Mucosa of rectum (tissue), 2 donors: ENCODE measurements around the gene NDUFS4.
A peak's percentile ranks its signal among the peaks of the same experiment; 100 is the strongest.
"Not testable (repeated sequence)": the region's sequence is repeated elsewhere in the genome, so short reads cannot be mapped to it uniquely, and the experiment has no call there.

Source experiments
- H3K27ac ChIP-seq, 2 donors: one replicate each; pipeline ENCODE4 v1.7.0; 2013; ENCODE audit warnings: inconsistent platforms in 2 of 2, low read depth in 2 of 2, low read length in 2 of 2
- H3K27me3 ChIP-seq, 2 donors: one replicate each; pipeline ENCODE4 v1.7.0; 2013; ENCODE audit warnings: low read length in 2 of 2; ENCODE audit not compliant: control insufficient read depth in 2 of 2, insufficient read depth in 2 of 2
- H3K36me3 ChIP-seq, 2 donors: one replicate each; pipeline ENCODE4 v1.7.0; 2013; ENCODE audit warnings: low read length in 2 of 2; ENCODE audit not compliant: control insufficient read depth in 2 of 2, insufficient read depth in 2 of 2
- H3K4me1 ChIP-seq, 2 donors: one replicate each; pipeline ENCODE4 v1.7.0; 2013; ENCODE audit warnings: low read length in 2 of 2, mild to moderate bottlenecking in 1 of 2; ENCODE audit not compliant: control insufficient read depth in 2 of 2, insufficient read depth in 2 of 2
- H3K4me3 ChIP-seq, 2 donors: one replicate each; pipeline ENCODE4 v1.7.0; 2013; ENCODE audit warnings: low read length in 2 of 2
- H3K9ac ChIP-seq, 2 donors: one replicate each; pipeline ENCODE4 v1.7.0; 2013; ENCODE audit warnings: low read length in 2 of 2, low read depth in 1 of 2, mild to moderate bottlenecking in 1 of 2
- H3K9me3 ChIP-seq, 2 donors: one replicate each; pipeline ENCODE4 v1.7.0; 2013; ENCODE audit warnings: low read length in 2 of 2; ENCODE audit not compliant: control insufficient read depth in 2 of 2
- donor health status: healthy.
- donor health status: Normal muscosa, but diverticular disease.

Gene NDUFS4

DNA sequence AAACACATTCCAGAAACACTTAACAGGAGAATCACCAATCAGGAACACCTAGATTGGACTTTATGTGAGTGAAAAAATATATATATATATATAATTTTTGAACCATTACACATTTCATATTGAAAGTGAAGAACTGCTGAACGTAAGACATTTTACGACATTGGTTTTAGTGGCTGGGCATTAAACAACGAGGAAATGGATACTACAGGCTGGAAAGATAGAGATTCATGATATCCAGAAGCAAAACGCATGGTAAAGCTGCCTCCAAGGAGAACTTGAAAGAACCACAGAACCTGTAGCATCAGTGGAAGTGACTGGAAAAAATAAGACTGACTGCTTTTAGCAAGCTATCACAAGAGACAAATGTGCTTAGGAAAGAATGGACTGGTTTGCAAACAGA, 13.2 kb upstream of the NDUFS4 start:
- H3K9ac ChIP-seq = peak overlapping the region in 1 of 2 donors; percentile 8
- no peaks in the 10 kb centered on the region for H3K27me3 ChIP-seq

GRCh38 chr5:53548501-53548900, 11.9 kb upstream of the NDUFS4 start:
- H3K9me3 ChIP-seq, H3K27ac ChIP-seq, H3K27me3 ChIP-seq, H3K9ac ChIP-seq, H3K4me3 ChIP-seq, H3K36me3 ChIP-seq: not testable (repeated sequence)
- peaks cover 2 to 17% of the 10 kb centered on the region in 2 donors for H3K4me1 ChIP-seq

More for the DNA sequence above, 13.2 kb upstream of the NDUFS4 start:
- Histone ChIP-seq H3K27ac (no peak overlapping the region), H3K4me3 (no peak overlapping the region), H3K36me3 (no peaks in the 10 kb centered on the region), H3K4me1 (peaks cover 2 to 17% of the 10 kb centered on the region in 2 donors), H3K9me3 (no peaks in the 10 kb centered on the region)

DNA sequence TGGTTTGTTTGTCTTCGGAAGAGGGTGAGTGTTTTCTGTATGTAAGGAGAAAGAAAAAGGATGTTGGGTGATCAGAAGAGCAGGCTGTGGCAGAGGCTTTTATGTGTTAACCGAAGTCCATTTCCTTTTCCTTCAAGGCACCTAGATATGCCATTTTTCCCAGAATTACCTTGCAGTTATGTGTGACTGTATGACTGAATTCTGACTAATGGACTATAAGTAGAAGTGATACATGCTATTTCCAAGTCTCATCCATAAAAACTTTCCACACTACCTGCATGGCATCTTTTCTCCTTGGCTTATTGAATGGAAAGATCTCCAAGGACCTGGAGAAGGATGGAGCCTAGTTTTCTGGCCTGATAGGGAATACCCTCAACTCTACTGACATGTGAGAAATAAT, 10.6 kb upstream of the NDUFS4 start:
- Histone ChIP-seq H3K27ac (no peak overlapping the region), H3K27me3 (no peaks in the 10 kb centered on the region), H3K4me1 (peaks cover 2 to 17% of the 10 kb centered on the region in 2 donors), H3K36me3 (no peaks in the 10 kb centered on the region), H3K9ac (no peak overlapping the region), H3K9me3 (no peaks in the 10 kb centered on the region), H3K4me3 (no peak overlapping the region)

- Histone ChIP-seq H3K9me3 (no peaks in the 10 kb centered on the region), H3K36me3 (no peaks in the 10 kb centered on the region)
Observed at GRCh38 chr5:53552561-53552960, 7.9 kb upstream of the NDUFS4 start.

DNA sequence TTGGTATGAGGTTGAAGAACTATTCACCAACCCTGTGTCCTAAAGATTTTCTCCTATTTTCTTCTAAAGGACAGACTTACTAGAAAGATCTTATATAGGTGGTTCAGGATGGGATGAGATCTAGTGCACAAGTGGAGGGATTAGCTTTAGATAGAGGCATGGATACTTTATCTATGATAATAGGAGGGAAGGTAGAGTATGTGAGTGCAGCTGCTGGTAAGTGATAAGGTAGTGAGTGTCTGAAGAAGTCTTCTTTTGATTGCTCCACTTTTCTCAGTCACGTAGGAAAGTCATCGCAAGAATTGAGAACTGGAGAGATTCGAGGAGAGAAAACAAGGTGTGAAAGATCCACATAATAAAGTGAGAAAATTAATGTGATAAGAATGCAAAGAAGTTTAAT, 6.0 kb upstream of the NDUFS4 start:
- peaks cover 0 to 2% of the 10 kb centered on the region in 2 donors for H3K9me3 ChIP-seq
- no peak overlapping the region for H3K4me3 ChIP-seq
- no peaks in the 10 kb centered on the region for H3K27me3 ChIP-seq
- no peak overlapping the region for H3K9ac ChIP-seq
- H3K36me3 ChIP-seq = no peaks in the 10 kb centered on the region
- H3K27ac ChIP-seq = no peak overlapping the region
- no peaks in the 10 kb centered on the region for H3K4me1 ChIP-seq

More at GRCh38 chr5:53552561-53552960, 7.9 kb upstream of the NDUFS4 start:
- no peak overlapping the region for H3K27ac ChIP-seq
- no peak overlapping the region for H3K9ac ChIP-seq
- peaks cover 0 to 11% of the 10 kb centered on the region in 2 donors for H3K4me1 ChIP-seq
- H3K4me3 ChIP-seq = no peak overlapping the region
- no peaks in the 10 kb centered on the region for H3K27me3 ChIP-seq

- no peaks in the 10 kb centered on the region for H3K4me1 ChIP-seq
- H3K9me3 ChIP-seq = peaks cover 0 to 2% of the 10 kb centered on the region in 2 donors
- no peaks in the 10 kb centered on the region for H3K36me3 ChIP-seq
- no peaks in the 10 kb centered on the region for H3K27me3 ChIP-seq
- H3K9ac ChIP-seq = no peak overlapping the region
- no peak overlapping the region for H3K27ac ChIP-seq
- H3K4me3 ChIP-seq = no peak overlapping the region
Observed at GRCh38 chr5:53555160-53555559, 5.3 kb upstream of the NDUFS4 start.

DNA sequence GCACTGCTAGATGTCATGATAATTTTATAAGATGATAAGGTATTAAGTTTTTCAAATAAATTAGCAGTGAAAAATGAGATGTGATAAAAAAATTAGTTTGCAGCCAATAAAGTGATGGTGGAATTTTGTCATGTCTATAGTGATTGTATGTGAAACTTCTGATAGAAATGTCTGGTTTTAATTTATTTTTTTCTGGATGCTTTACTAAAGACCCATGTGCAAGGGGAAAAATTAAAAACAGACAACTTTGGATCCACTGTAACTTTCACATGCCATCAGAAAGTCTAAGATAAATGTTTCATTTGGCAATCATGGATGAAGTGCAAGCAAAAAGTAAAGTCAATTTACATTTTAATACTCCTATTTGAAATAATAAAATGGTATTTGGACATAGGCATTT, 4.4 kb upstream of the NDUFS4 start:
- Histone ChIP-seq H3K4me1 (no peaks in the 10 kb centered on the region), H3K36me3 (no peaks in the 10 kb centered on the region), H3K9ac (no peak overlapping the region), H3K27ac (no peak overlapping the region), H3K4me3 (no peak overlapping the region), H3K27me3 (no peaks in the 10 kb centered on the region), H3K9me3 (peaks cover 0 to 2% of the 10 kb centered on the region in 2 donors)

DNA sequence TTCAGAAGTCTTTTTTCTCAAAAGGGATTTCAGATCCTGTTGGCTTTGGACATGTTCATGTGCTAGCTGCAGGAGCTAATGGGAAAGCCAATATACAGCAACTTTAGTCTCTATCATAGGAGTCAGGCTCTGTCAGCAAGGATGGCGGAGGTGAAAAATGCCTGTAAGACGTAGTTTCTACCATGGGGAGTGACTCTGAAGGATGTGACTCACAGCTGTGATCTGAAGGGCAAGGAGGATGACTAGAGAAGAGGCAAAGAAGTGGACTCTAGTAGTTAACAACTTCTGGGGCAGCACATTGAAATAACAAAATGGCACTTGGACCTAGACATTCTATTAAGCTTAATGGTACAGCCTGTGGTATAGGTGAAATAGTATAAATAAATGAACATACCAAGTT, 3.1 kb upstream of the NDUFS4 start:
- Histone ChIP-seq H3K9me3 (peaks cover 0 to 2% of the 10 kb centered on the region in 2 donors), H3K4me3 (no peak overlapping the region), H3K36me3 (no peaks in the 10 kb centered on the region), H3K27ac (no peak overlapping the region), H3K4me1 (peaks cover 0 to 7% of the 10 kb centered on the region in 2 donors), H3K9ac (no peak overlapping the region), H3K27me3 (no peaks in the 10 kb centered on the region)

GRCh38 chr5:53558966-53559365, 1.5 kb upstream of the NDUFS4 start:
- H3K4me1 ChIP-seq = peaks cover 0 to 7% of the 10 kb centered on the region in 2 donors
- no peak overlapping the region for H3K4me3 ChIP-seq
- H3K9ac ChIP-seq = no peak overlapping the region
- H3K9me3 ChIP-seq = peaks cover 0 to 2% of the 10 kb centered on the region in 2 donors
- no peaks in the 10 kb centered on the region for H3K36me3 ChIP-seq
- H3K27ac ChIP-seq = no peak overlapping the region
- no peaks in the 10 kb centered on the region for H3K27me3 ChIP-seq

- peak overlapping the region; percentile 83 to 96 for H3K9ac ChIP-seq
- peak overlapping the region; percentile 87 to 98 for H3K4me3 ChIP-seq
- peaks cover 0 to 7% of the 10 kb centered on the region in 2 donors for H3K4me1 ChIP-seq
- H3K36me3 ChIP-seq = no peaks in the 10 kb centered on the region
- no peak overlapping the region for H3K27ac ChIP-seq
- peaks cover 0 to 2% of the 10 kb centered on the region in 2 donors for H3K9me3 ChIP-seq
- no peaks in the 10 kb centered on the region for H3K27me3 ChIP-seq
Observed at GRCh38 chr5:53560028-53560427, 411 bp upstream of the NDUFS4 start.

DNA sequence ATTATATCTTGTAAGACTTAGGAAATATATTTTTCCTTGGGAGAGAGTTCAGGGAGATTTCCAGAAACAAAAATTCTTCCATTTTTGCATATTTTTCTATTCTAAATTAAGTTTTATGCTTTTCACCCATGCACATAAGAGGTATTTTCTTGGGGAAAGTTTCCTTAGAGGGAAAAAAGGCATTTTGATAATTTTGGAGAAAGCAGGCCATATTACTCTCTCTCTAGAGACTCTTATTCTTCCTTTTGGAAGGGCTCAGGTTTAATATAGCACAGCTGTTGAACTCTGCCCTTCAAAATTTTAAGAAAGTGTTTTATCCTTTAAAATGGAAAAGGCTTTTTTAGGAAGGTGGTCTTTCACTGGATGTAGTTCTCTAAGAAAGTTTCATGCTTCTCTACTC, 8.0 kb downstream of the NDUFS4 start:
- Histone ChIP-seq H3K4me3 (no peak overlapping the region), H3K36me3 (no peaks in the 10 kb centered on the region), H3K9ac (no peak overlapping the region), H3K9me3 (no peaks in the 10 kb centered on the region), H3K4me1 (no peaks in the 10 kb centered on the region), H3K27ac (no peak overlapping the region), H3K27me3 (no peaks in the 10 kb centered on the region)
